ENCODE results near the gene NIN. TPM values are rescaled to one million over a fixed set of nuclear protein-coding genes. Genes with fewer than 3 reads are reported as not detected.

Gene NIN, protein sequence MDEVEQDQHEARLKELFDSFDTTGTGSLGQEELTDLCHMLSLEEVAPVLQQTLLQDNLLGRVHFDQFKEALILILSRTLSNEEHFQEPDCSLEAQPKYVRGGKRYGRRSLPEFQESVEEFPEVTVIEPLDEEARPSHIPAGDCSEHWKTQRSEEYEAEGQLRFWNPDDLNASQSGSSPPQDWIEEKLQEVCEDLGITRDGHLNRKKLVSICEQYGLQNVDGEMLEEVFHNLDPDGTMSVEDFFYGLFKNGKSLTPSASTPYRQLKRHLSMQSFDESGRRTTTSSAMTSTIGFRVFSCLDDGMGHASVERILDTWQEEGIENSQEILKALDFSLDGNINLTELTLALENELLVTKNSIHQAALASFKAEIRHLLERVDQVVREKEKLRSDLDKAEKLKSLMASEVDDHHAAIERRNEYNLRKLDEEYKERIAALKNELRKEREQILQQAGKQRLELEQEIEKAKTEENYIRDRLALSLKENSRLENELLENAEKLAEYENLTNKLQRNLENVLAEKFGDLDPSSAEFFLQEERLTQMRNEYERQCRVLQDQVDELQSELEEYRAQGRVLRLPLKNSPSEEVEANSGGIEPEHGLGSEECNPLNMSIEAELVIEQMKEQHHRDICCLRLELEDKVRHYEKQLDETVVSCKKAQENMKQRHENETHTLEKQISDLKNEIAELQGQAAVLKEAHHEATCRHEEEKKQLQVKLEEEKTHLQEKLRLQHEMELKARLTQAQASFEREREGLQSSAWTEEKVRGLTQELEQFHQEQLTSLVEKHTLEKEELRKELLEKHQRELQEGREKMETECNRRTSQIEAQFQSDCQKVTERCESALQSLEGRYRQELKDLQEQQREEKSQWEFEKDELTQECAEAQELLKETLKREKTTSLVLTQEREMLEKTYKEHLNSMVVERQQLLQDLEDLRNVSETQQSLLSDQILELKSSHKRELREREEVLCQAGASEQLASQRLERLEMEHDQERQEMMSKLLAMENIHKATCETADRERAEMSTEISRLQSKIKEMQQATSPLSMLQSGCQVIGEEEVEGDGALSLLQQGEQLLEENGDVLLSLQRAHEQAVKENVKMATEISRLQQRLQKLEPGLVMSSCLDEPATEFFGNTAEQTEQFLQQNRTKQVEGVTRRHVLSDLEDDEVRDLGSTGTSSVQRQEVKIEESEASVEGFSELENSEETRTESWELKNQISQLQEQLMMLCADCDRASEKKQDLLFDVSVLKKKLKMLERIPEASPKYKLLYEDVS (N-terminal part only)
- 100 to 1,000 TPM in 3 of 7 donors, 10 to 100 TPM in 4; 93.7 to 139 (median 99.8) TPM for total RNA-seq
- 10 to 100 TPM; 11.8 to 15.4 (median 15.1) TPM for polyA plus RNA-seq
- long read RNA-seq, donor 1, partial matches to known transcripts: 5 of 7 reads
- long read RNA-seq, donor 1, other reads (novel, unspliced or antisense): 0 of 7 reads
- long read RNA-seq, donor 2: 0 reads

DNA sequence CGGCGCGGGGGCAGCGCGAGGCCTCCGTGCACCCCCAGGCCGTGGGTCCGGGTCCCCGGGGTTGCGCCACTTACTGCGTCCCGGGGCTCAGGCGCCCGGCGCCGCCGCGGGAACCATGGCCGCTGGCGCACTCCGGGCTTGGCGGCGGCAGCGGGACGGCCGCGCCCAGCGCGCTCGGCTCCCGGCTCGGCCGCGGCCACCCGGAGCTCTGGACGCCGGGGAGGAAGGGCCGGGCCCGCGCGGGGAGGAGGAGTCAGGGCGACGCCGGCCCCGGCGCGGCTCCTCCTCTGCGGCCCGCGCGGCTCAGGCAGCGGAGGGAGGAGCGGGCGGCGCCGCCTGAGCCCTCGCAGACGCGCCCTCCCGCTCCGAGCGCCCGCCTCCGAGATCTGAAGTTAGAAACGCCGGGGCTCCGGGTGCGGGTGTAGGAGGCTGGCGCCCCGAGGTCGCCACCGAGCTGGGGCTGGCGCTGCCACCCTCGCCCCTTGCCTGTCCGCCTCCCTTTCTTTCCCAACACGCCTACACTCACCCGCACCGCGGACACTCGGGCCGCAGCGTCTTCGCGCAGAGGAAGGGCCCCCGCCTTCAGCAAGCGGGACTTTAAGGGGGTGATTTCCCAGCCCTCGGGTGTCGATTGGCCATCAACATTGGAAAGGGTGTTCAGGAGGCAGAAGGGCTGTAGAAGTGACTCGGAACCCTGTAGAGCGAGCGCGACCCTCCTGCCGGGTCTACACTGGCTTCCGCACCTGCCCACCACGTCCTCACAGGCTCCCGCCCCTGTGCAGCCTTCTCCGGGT, at the start of gene NIN:
Gene NIN (minus strand): TSS at position 231 of the 794 bp plus-strand sequence. CDS start 9,106 bp downstream, outside the sequence.
- DNase-seq: peak; percentile 97
- Histone ChIP-seq H3K4me1 (peaks cover 14 to 79% (median 61%) of the 10 kb centered on the region in 6 donors), H3K27ac (peak within 1 kb of the TSS; percentile 95 to 99 (median 97)), H3K36me3 (peaks cover 0 to 10% (median 3%) of the 10 kb centered on the region in 6 donors), H3K9me3 (no peaks in the 10 kb centered on the region), H3K27me3 (replicated peaks in 1 of 7) (no peaks in the 10 kb centered on the region), H3K4me3 (peak within 1 kb of the TSS; percentile 79 to 94 (median 88))
- 0 to 1% (median 0%) methylated on average over 15 to 97 of the region's 97 CpGs for WGBS, 5 donors
- intact Hi-C loops (cut with DNase I; ENCODE audit: low total_unique reads): no loop called here
- TF ChIP-seq POLR2AphosphoS5 (IDR thresholded peaks at IDR 0.05): peak; percentile 73 to 85 (median 84)
- TF ChIP-seq, protein P1, sequence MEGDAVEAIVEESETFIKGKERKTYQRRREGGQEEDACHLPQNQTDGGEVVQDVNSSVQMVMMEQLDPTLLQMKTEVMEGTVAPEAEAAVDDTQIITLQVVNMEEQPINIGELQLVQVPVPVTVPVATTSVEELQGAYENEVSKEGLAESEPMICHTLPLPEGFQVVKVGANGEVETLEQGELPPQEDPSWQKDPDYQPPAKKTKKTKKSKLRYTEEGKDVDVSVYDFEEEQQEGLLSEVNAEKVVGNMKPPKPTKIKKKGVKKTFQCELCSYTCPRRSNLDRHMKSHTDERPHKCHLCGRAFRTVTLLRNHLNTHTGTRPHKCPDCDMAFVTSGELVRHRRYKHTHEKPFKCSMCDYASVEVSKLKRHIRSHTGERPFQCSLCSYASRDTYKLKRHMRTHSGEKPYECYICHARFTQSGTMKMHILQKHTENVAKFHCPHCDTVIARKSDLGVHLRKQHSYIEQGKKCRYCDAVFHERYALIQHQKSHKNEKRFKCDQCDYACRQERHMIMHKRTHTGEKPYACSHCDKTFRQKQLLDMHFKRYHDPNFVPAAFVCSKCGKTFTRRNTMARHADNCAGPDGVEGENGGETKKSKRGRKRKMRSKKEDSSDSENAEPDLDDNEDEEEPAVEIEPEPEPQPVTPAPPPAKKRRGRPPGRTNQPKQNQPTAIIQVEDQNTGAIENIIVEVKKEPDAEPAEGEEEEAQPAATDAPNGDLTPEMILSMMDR (IDR thresholded peaks at IDR 0.05 in 8 of 11, conservative IDR thresholded peaks at IDR 0.05 in 3 of 11): no peak
- TF ChIP-seq POLR2A (IDR thresholded peaks at IDR 0.05): peak in 2 of 3 donors; percentile 28 to 76

DNA sequence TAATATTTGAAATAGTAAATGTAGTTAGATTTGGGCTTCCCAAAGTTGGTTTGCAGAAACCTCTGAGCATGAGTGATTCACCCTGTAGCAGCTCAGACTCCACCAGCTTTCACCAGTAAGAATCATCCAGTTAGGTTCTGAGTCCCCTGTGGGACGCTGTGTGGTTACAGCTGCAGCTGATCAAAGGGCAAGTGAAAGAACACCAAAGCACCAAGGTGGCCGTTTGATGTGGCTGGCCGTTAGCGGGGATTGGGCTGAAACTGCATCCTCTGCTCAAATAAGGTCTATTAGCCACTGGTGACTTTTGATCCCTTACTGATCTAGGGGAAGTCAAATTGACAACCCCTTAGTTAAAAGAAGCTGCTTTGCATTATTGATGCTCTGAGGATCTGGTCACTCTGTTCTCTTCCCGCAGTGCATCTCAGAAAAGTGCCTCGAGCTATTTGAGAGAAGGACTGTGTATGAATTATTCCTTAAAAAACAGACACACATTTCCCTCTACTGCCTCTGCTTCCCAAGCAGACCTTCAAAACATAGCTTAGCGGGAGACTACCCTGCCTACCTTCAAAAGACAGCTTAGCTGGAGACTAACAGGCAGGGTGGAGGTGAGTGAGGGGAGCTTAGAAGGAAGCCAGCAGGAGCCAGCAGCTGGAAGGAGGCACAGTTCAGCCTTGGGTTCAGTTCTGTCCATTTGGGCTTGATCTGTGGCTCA, 44.6 kb upstream of the NIN start:
- H3K27me3 ChIP-seq (replicated peaks in 1 of 7): peaks cover 0 to 51% (median 19%) of the 10 kb centered on the region in 7 donors
- peaks cover 8 to 35% (median 25%) of the 10 kb centered on the region in 6 donors for H3K4me1 ChIP-seq
- TF ChIP-seq, protein P1 (IDR thresholded peaks at IDR 0.05 in 8 of 11, conservative IDR thresholded peaks at IDR 0.05 in 3 of 11): no peak
- TF ChIP-seq POLR2AphosphoS5 (IDR thresholded peaks at IDR 0.05) (no peak), POLR2A (IDR thresholded peaks at IDR 0.05) (no peak)
- intact Hi-C loops (cut with DNase I; ENCODE audit: low total_unique reads): no loop called here
- H3K9me3 ChIP-seq: no peaks in the 10 kb centered on the region
- H3K4me3 ChIP-seq: no peak overlapping the region
- H3K36me3 ChIP-seq: no peaks in the 10 kb centered on the region
- 34 to 58% (median 44%) methylated on average over 7 of the region's 7 CpGs for WGBS, 5 donors
- no peak for DNase-seq
- H3K27ac ChIP-seq: no peak overlapping the region

DNA sequence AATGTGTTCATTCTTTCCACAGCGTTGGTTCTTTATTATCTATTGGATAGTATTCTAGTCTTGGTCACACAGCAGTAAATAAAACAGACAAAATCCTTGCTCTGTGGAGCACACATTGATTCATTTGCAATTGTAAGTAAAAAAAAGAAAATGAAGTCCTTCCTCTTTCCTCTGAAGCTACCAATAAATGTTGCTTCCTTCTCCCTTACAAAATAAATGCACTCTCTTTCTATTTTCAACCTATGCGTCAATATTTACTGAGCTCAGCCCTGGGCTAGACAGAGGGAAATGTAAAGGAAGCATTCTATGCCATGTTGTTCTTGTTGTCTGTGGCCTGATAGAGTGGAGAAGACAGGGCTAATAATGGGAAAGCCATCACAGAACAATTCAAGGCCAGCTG, 43.8 kb upstream of the NIN start:
- H3K27me3 ChIP-seq (replicated peaks in 1 of 7): peaks cover 0 to 59% (median 26%) of the 10 kb centered on the region in 7 donors
- no peak for TF ChIP-seq POLR2AphosphoS5 (IDR thresholded peaks at IDR 0.05)
- TF ChIP-seq, protein P1 (IDR thresholded peaks at IDR 0.05 in 8 of 11, conservative IDR thresholded peaks at IDR 0.05 in 3 of 11): no peak
- TF ChIP-seq POLR2A (IDR thresholded peaks at IDR 0.05): no peak

More for the DNA sequence above, 43.8 kb upstream of the NIN start:
- no peak for DNase-seq
- 49 to 64% (median 55%) methylated on average over 2 of the region's 2 CpGs for WGBS, 5 donors
- H3K9me3 ChIP-seq: no peaks in the 10 kb centered on the region
- H3K36me3 ChIP-seq: no peaks in the 10 kb centered on the region
- H3K4me3 ChIP-seq: no peak overlapping the region
- intact Hi-C loops (cut with DNase I; ENCODE audit: low total_unique reads): no loop called here
- peaks cover 8 to 35% (median 25%) of the 10 kb centered on the region in 6 donors for H3K4me1 ChIP-seq
- no peak overlapping the region for H3K27ac ChIP-seq
